ENCODE measurements around the gene STK32C.

STK32C gene

DNA sequence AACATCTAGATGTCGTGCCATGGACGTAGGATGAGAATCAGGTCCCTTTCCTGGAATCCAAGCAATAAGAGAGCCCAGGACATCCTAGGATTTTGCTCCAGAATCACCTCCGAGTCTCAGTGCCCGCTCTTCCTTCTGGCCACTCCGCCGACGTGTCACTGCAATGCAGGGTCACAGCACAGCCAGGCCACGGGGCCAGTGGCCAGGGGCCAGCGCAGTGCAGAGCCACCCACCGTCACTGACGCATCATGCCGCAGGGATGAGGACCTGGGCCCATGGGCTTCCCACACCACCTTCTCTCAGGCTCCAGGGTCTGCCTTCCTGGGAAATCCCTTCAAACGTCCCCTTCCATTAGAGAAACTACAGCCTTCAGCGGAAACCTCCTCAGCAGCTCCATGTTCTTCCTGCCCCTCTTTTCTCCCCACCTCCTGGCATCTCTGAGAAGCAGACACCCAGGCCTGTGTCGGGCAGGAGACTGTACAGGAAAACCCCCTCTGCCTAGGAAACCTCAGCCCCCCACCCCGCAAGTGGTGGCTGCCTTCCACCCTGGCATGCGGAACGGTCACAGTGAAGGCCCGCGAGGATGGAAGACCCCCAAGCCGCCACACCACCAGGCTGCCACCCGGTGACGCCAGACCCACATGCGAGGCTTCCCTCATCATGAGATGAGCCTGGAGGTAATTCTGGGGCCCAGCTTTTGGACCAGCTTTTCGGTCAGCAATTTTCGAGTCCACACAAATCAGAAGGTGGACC, 32.1 kb downstream of the STK32C start:
- ATAC-seq: no peak
- no peak for TF ChIP-seq CSDC2 (CRISPR knock-in tag; IDR thresholded peaks at IDR 0.05)

DNA sequence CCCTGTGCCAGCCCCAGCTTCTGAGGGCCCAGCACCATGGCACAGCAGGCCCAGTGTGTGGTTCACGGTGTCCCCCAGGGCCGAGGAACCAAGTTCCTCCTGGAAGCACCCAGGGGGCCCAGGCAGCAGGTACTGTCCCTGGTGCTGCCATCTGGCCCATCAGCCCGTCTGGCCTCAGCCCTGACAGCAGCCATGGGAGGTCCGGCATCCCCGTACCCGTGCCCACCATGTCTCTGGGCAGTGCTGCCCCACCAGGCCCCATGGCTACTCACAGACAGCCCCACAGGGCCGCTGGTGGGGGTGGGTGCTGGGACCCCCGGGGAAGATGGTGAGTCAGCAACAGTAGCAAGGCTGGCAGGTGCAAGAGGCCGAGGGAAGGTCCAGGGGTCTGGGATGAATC, 32.8 kb downstream of the STK32C start:
- TF ChIP-seq TCF4 (CRISPR knock-in tag; IDR thresholded peaks at IDR 0.05; ENCODE audit: borderline replicate concordance) (no peak), ZNF70 (CRISPR knock-in tag; IDR thresholded peaks at IDR 0.05) (no peak), CREB5 (CRISPR knock-in tag; IDR thresholded peaks at IDR 0.05; ENCODE audit: low read depth) (no peak), TSHZ2 (CRISPR knock-in tag; IDR thresholded peaks at IDR 0.05) (no peak), ZNF565 (CRISPR knock-in tag; conservative IDR thresholded peaks at IDR 0.05; ENCODE audit: low read depth) (no peak), ISL1 (CRISPR knock-in tag; IDR thresholded peaks at IDR 0.05) (no peak), GLIS3 (CRISPR knock-in tag; IDR thresholded peaks at IDR 0.05) (no peak), CSDC2 (CRISPR knock-in tag; IDR thresholded peaks at IDR 0.05) (no peak), RARB (CRISPR knock-in tag; IDR thresholded peaks at IDR 0.05) (no peak), CSRNP3 (CRISPR knock-in tag; IDR thresholded peaks at IDR 0.05) (no peak), PATZ1 (CRISPR knock-in tag; IDR thresholded peaks at IDR 0.05; ENCODE audit: borderline replicate concordance) (no peak), PPARA (CRISPR knock-in tag; IDR thresholded peaks at IDR 0.05; ENCODE audit: borderline replicate concordance) (no peak), OSR1 (CRISPR knock-in tag; IDR thresholded peaks at IDR 0.05) (no peak), SNAI2 (CRISPR knock-in tag; IDR thresholded peaks at IDR 0.05) (no peak), TOX (CRISPR knock-in tag; IDR thresholded peaks at IDR 0.05; ENCODE audit: borderline replicate concordance) (no peak), ZFP3 (CRISPR knock-in tag; IDR thresholded peaks at IDR 0.05) (no peak), ZNF8 (CRISPR knock-in tag; IDR thresholded peaks at IDR 0.05) (no peak), ARNTL (CRISPR knock-in tag; IDR thresholded peaks at IDR 0.05; ENCODE audit: borderline replicate concordance, low read depth) (no peak), ESRRG (CRISPR knock-in tag; IDR thresholded peaks at IDR 0.05) (no peak)
- TF ChIP-seq, protein P1, sequence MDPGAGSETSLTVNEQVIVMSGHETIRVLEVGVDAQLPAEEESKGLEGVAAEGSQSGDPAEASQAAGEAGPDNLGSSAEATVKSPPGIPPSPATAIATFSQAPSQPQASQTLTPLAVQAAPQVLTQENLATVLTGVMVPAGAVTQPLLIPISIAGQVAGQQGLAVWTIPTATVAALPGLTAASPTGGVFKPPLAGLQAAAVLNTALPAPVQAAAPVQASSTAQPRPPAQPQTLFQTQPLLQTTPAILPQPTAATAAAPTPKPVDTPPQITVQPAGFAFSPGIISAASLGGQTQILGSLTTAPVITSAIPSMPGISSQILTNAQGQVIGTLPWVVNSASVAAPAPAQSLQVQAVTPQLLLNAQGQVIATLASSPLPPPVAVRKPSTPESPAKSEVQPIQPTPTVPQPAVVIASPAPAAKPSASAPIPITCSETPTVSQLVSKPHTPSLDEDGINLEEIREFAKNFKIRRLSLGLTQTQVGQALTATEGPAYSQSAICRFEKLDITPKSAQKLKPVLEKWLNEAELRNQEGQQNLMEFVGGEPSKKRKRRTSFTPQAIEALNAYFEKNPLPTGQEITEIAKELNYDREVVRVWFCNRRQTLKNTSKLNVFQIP (CRISPR knock-in tag; IDR thresholded peaks at IDR 0.05; ENCODE audit: borderline replicate concordance, low read depth): no peak
- ATAC-seq: no peak

DNA sequence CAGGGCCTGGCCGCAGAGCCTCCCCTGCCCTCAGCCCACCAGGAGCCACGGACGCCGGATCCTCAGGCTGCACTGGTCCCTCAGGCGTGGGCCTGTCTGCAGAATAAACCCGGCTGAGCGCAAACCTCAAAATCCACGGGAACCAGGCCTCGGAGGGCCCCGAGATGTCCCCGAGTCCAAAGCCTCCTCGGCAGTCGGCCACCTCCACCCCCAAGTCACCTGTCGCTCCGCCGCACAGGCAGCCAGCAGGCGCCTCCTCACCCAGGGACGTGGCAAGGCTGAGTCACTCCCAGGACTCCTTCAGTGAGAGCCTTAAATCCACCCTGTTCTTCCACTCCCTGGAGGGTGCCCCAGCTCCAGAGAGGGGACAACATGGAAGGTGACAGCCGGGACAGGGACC, 33.2 kb downstream of the STK32C start:
- no peak for ATAC-seq
- TF ChIP-seq ZNF70 (CRISPR knock-in tag; IDR thresholded peaks at IDR 0.05) (no peak), PATZ1 (CRISPR knock-in tag; IDR thresholded peaks at IDR 0.05; ENCODE audit: borderline replicate concordance) (no peak), RARB (CRISPR knock-in tag; IDR thresholded peaks at IDR 0.05) (no peak), ESRRG (CRISPR knock-in tag; IDR thresholded peaks at IDR 0.05) (no peak), ARNTL (CRISPR knock-in tag; IDR thresholded peaks at IDR 0.05; ENCODE audit: borderline replicate concordance, low read depth) (no peak), CSDC2 (CRISPR knock-in tag; IDR thresholded peaks at IDR 0.05) (no peak), TOX (CRISPR knock-in tag; IDR thresholded peaks at IDR 0.05; ENCODE audit: borderline replicate concordance) (no peak), TSHZ2 (CRISPR knock-in tag; IDR thresholded peaks at IDR 0.05) (no peak), CSRNP3 (CRISPR knock-in tag; IDR thresholded peaks at IDR 0.05) (no peak), ZC3H10 (CRISPR knock-in tag; IDR thresholded peaks at IDR 0.05) (no peak), ZNF8 (CRISPR knock-in tag; IDR thresholded peaks at IDR 0.05) (no peak)

Measured in SK-N-SH treated with all-trans-retinoic acid at 6 μM for 48 hours (cell line).